LHCN-M2 (cell line): ENCODE results near the gene BCAS3. TPM values are rescaled to one million over a fixed set of nuclear protein-coding genes. Genes with fewer than 3 reads are reported as not detected.

Source experiments
- DNase-seq: peaks from one replicate; pipeline ENCODE4 v3.0.0-alpha.2; 2012; ENCODE audit warnings: low read depth
- total RNA-seq: library from RNA; depleted of rRNA; stranded (reverse); fragments of >200 nt; gene quantifications from 2 replicates; pipeline ENCODE4 v1.2.3, GENCODE V29; 2014

The BCAS3 gene
- total RNA-seq, 1 experiment from 2014 or later, result 6.9 TPM

GRCh38 chr17:61064087-61064951, 386.7 kb downstream of the BCAS3 start:
- DNase-seq, result no peak

- DNase-seq, result peak; percentile 43
Measured at GRCh38 chr17:61065263-61065773, 387.7 kb downstream of the BCAS3 start.

- DNase-seq, result no peak
Measured at GRCh38 chr17:61066062-61066461, 388.4 kb downstream of the BCAS3 start.

DNA sequence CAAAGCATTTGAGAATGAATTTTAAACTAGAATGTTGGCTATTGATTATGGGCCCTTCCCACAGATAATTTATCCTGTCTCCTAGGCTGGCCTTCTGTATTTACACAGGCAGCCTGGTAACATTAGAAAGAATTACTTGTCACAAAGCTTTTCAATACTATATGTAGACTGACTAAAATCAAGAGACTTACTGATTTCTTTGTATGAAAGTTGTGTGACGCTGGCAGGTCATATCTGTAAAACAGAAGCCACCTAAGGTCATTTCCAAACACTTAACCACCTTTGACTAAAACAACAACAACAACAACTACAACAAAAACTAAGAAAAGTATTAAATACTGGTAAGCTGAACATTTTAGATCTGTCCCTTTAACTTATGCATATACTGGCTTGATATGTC, 393.0 kb downstream of the BCAS3 start:
- DNase-seq, result no peak

DNA sequence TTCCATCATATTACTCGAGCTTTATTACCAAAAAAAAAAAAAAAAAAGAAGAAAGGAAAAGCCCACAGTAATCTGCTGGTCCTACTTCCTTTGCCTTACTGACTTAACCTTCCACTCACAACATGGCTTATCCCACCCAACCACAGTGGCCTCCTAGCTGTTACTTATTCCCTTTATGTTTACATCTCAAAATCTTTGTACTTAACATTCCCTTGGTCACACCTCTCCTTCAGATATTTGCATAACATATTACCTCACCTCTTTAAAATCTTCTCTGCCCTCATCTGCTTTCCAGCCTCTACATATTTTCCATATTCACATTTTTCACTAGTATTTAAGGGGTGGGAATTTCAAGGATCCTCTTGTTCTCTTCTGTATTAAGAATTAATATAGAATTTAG, 395.0 kb downstream of the BCAS3 start:
- DNase-seq, result no peak

GRCh38 chr17:61073131-61073530, 395.5 kb downstream of the BCAS3 start:
- no peak for DNase-seq

- no peak for DNase-seq
Measured at GRCh38 chr17:61073799-61074513, 396.3 kb downstream of the BCAS3 start.

DNA sequence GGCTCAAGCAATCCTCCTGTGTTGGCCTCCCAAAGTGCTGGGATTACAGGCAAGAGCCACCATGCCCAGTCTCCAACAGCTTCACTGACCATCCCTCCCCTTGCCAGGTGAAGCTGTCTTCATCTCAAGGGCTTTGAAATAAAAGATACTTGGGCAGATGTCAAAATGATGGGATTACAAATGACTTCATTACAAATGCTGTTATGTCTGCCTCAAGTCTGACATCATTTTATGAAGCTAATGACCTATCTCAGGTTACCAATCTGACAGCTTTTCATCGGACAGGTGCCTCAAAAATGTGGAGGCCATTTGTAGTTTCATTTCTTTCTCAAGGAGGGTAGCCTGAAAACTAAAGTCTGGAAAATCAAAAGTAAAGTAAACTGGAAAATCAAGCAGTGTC, 398.3 kb downstream of the BCAS3 start:
- DNase-seq, result no peak

DNA sequence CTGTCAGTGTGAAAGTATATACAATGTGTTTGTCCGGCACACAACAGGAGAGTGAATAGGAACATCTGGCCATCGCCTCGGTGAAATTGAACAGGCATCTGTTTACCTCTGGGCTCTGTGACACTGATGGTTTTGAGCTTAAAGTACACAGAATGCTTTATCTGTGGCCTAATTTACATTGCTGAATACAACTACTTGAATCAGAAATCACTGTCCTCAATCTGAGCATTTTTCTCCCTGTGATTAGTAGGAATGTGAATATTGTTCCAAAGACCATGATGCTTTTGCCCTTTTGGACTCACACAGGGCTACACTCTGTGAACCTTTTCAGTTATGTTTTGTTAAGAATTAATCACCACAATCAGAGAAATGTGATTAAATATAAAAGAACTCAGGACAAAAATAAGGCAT, 399.0 kb downstream of the BCAS3 start:
- DNase-seq, result no peak

DNA sequence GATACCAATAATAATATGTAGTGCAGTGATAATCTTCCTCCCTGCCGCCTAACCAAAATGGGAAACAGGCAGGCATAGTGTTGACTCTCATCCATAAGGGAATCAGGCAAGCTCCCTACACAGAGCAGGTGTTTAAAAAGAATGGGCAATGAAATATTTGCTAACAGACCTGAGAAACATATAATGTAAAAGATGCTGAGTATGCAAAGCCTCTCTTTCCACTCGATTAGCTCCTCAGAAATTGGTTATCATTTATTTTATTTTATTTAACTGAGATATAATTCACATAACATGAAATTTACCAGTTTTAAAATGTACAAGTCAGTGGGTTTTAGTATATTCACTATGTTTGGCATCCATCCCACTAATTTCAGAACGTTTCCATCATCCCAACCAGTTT, 404.3 kb downstream of the BCAS3 start:
- no peak for DNase-seq

- DNase-seq, result no peak
Measured at GRCh38 chr17:61084260-61084659, 406.6 kb downstream of the BCAS3 start.

GRCh38 chr17:61087024-61087423, 409.4 kb downstream of the BCAS3 start:
- no peak for DNase-seq

- peak; percentile 21 for DNase-seq
Measured at GRCh38 chr17:61088556-61088955, 410.9 kb downstream of the BCAS3 start.

DNA sequence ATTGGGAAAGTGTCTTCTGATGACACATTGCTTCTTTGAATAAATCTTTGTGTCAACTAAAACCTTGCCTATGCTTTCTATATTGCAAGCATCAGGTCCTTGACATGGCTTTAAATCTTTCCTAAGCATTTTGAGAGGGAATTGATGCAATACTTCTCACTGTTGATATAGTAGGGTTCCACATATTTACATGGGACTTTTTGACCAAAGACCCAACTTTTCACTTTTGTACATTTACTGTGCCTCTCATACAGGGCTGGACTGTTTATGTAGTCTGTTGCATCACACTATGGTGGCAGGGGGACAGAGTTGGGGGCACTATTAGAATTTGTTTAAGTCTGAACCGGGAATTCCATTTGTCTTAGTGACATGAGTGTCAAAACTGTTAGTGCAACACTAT, 413.4 kb downstream of the BCAS3 start:
- DNase-seq, result no peak

DNA sequence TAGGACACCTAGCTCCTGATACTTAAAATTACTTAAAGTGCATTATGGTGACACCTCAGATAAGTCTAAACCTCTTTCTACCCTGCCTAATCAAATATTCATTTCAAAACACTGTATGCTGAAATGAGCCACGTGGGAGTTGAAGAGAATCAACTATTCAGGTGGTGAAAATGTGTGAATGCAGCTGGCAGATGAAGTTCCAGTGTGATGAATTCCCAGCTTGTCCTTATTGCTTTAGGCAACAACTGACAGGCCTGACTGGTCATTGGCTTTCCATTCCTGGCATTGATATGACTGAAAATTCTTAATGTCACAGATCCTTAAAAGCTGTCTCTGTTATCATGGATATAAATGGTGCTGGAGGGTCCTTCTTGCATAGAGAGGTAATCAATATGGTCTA, 420.1 kb downstream of the BCAS3 start:
- DNase-seq, result no peak

GRCh38 chr17:61106354-61106753, 428.7 kb downstream of the BCAS3 start:
- no peak for DNase-seq

DNA sequence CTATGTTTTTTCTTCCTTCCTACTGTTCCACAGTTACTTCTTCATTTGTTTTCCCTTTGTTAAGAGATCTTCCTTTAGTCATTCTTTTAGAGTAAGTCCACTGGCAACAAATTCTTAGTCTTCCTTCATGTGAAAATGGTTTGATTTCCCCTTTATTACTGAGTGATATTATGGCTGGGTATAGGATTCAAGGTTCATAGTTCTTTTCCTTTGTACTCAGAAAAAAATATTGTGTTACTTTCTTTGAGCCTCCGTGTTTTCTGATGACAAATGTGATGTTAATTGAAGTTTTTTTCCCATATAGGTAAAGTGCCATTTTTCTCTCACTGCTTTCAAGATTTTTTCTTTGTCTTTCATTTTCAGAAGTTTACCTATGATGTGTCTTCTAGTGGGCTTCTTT, 438.9 kb downstream of the BCAS3 start:
- DNase-seq, result no peak

GRCh38 chr17:61117983-61118382, 440.3 kb downstream of the BCAS3 start:
- no peak for DNase-seq

DNA sequence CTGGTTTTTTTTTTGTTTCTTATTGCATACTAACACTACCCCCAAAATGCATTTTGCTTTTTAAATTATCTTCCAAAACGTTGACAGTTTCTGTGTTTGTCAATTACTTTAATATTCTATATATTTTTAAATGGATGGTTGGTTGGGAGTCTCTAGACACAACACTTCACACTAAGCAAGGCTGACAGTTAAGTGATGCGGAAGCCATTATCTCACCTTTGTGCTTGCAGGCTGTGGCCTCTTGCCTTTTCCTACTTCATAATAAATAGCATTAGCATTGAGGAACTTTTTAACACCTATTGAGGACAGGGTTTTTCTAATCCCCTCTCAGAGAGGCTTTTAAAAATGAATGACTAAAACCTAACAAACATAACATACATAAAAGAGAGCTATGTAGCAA, 441.2 kb downstream of the BCAS3 start:
- no peak for DNase-seq

GRCh38 chr17:61122326-61122913, 444.8 kb downstream of the BCAS3 start:
- no peak for DNase-seq

- DNase-seq, result no peak
Measured at GRCh38 chr17:61124562-61124961, 446.9 kb downstream of the BCAS3 start.

- DNase-seq, result no peak
Measured at GRCh38 chr17:61126473-61127249, 449.0 kb downstream of the BCAS3 start.
